ENCODE measurements around the gene IMPG2. TPM values are rescaled to one million over a fixed set of nuclear protein-coding genes. Genes with fewer than 3 reads are reported as not detected.

The IMPG2 gene
- total and polyA plus RNA-seq, 9 donors = 0.06 to 8.7 (median 0.38) TPM

GRCh38 chr3:101303089-101303731 is 17.2 kb downstream of the IMPG2 start:
- H3K4me1 ChIP-seq (ENCODE audit: insufficient read depth) = no peaks in the 10 kb centered on the region
- WGBS, 3 donors = 61 to 79% (median 71%) methylated on average over 5 of the region's 5 CpGs
- H3K4me3 ChIP-seq = no peak overlapping the region
- no peak overlapping the region for H3K27ac ChIP-seq
- no peaks in the 10 kb centered on the region for H3K36me3 ChIP-seq
- intact Hi-C loops (cut with DNase I) = no loop called here
- H3K27me3 ChIP-seq = no peaks in the 10 kb centered on the region
- TF ChIP-seq EP300 (IDR thresholded peaks at IDR 0.05) (no peak), CTCF (IDR thresholded peaks at IDR 0.05) (no peak), POLR2A (IDR thresholded peaks at IDR 0.05) (no peak)
- DNase-seq = no peak
- peaks cover 0 to 4% of the 10 kb centered on the region in 2 donors for H3K9me3 ChIP-seq

- 90 to 94% (median 94%) methylated on average over 8 of the region's 8 CpGs for WGBS, 3 donors
- intact Hi-C loops (cut with DNase I) = no loop called here
- no peaks in the 10 kb centered on the region for H3K36me3 ChIP-seq
- H3K27me3 ChIP-seq = no peaks in the 10 kb centered on the region
- TF ChIP-seq CTCF (IDR thresholded peaks at IDR 0.05) (no peak), EP300 (IDR thresholded peaks at IDR 0.05) (no peak), POLR2A (IDR thresholded peaks at IDR 0.05) (no peak)
- no peak overlapping the region for H3K27ac ChIP-seq
- no peaks in the 10 kb centered on the region for H3K4me1 ChIP-seq (ENCODE audit: insufficient read depth)
- no peak overlapping the region for H3K4me3 ChIP-seq
- DNase-seq = no peak
- no peaks in the 10 kb centered on the region for H3K9me3 ChIP-seq
Measured at GRCh38 chr3:101300073-101300472, 20.3 kb downstream of the IMPG2 start.

- intact Hi-C loops (cut with DNase I) = no loop called here
- Histone ChIP-seq H3K4me1 (ENCODE audit: insufficient read depth) (no peaks in the 10 kb centered on the region), H3K27ac (no peak overlapping the region), H3K9me3 (no peaks in the 10 kb centered on the region), H3K4me3 (no peak overlapping the region), H3K36me3 (no peaks in the 10 kb centered on the region), H3K27me3 (no peaks in the 10 kb centered on the region)
- TF ChIP-seq EP300 (IDR thresholded peaks at IDR 0.05) = no peak
- TF ChIP-seq CTCF (IDR thresholded peaks at IDR 0.05) = no peak
- TF ChIP-seq POLR2A (IDR thresholded peaks at IDR 0.05) = no peak
- DNase-seq = no peak
Measured at GRCh38 chr3:101292027-101292426, 28.3 kb downstream of the IMPG2 start.

- TF ChIP-seq CTCF (IDR thresholded peaks at IDR 0.05) (no peak), EP300 (IDR thresholded peaks at IDR 0.05) (no peak)
- no peak overlapping the region for H3K4me3 ChIP-seq
- intact Hi-C loops (cut with DNase I) = no loop called here
- H3K36me3 ChIP-seq = no peaks in the 10 kb centered on the region
- no peak overlapping the region for H3K27ac ChIP-seq
- H3K27me3 ChIP-seq = no peaks in the 10 kb centered on the region
- WGBS, 3 donors = 85 to 95% (median 94%) methylated on average over 2 of the region's 2 CpGs
- DNase-seq = no peak
- no peaks in the 10 kb centered on the region for H3K9me3 ChIP-seq
- no peaks in the 10 kb centered on the region for H3K4me1 ChIP-seq (ENCODE audit: insufficient read depth)
Measured at GRCh38 chr3:101288294-101288693, 32.1 kb downstream of the IMPG2 start.

Measured in ovary (tissue), 9 donors.